MM.1S (cell line): ENCODE data around the gene GJB4.

ENCODE experiments used
- CTCF ChIP-seq: fragments of 300-600 bp; sonication (generic); IDR thresholded peaks from 2 replicates; pipeline ENCODE4 v1.5.1; 2016; ENCODE audit warnings: antibody characterized with exemption, low read length, mixed read lengths
- EZH2 ChIP-seq: fragments of 300-600 bp; sonication (generic); optimal IDR thresholded peaks from 2 replicates; pipeline ENCODE3; 2017; ENCODE audit warnings: low read depth, mild to moderate bottlenecking, antibody characterized with exemption, low read length, mixed read lengths
- EZH2phosphoT487 ChIP-seq: fragments of 300-600 bp; sonication (generic); IDR thresholded peaks from 2 replicates; pipeline ENCODE4 v1.6.1; 2018; ENCODE audit warnings: antibody characterized with exemption, low read length

GRCh38 chr1:34774957-34775356 lies 15.4 kb downstream of the GJB4 start:
- TF ChIP-seq EZH2, result no peak
- no peak for TF ChIP-seq CTCF
- TF ChIP-seq EZH2phosphoT487, result no peak
